ENCODE results near the gene ZDHHC5. TPM values are rescaled to one million over a fixed set of nuclear protein-coding genes. Genes with fewer than 3 reads are reported as not detected.

ZDHHC5 gene
- total RNA-seq, 1 experiment from 2014 or later, result 80.6 TPM

DNA sequence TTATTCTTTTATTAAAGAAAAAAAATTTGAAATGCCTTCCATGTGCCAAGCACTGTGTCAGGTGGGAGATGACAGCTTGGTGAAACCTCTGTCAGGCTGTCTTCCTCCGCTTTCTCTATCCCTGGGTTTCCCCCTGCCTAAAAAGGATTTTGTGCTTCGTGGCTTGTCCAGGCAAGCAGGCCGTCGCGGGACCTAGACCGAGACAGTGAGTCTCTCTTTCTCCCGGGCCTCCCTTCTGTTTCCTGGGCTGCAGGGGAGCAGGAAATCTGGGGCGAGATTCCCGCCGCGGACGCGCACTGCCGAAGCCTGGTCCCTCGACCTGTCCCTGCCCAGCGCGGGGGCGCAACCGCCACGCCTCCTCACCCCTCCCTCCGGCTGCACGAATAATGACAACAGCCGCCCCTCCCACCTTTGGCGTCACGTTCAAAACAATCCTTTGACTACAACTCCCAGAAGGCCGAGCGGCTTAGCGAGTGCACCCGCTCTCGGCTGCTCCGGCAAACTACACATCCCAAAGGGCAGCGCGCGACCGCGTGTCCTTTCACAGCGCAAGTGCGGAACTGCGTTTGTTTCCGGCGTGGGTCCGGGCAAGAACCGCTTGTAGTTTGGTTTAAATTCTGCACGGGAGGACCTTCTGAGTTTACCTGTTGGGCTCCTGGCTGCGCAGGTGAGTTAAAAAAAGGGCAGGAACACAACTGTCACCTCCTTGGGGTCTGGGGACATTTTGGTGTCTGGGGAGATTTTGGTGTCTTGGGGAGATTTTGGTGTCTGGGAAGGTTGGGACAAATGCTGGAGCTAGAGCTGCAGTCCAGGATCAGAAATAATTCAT is 10.5 kb upstream of the ZDHHC5 start, which contains the start of gene CLP1:
Gene CLP1, plus strand, starts transcription at position 569 of the 829 bp plus-strand sequence. CDS start 1,715 bp downstream, outside the sequence.
- POLR2A ChIA-PET, result no interaction called here

DNA sequence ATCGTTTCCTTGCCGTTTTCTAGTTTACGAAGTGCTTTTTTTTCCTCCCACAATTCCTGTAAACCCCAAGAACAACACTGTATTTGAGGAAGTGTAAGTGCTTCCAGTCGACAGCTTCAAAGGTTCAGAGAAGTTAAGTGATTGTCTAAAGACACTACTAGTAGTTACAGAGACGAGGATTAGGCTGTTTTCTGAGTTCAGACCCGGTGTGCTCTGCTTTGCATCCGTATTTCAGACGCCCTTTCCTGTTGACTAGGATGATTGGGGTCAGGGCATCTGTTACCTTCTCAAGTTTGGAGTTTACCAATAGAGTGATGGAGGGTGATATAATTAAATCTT is 9.9 kb upstream of the ZDHHC5 start:
- peak overlapping the region; percentile 77 to 83 for H3K4me3 ChIP-seq (ENCODE audit: low read depth in 2 of 2, low read length in 2 of 2)
- ChIA-PET CTCF (no interaction called here), POLR2A (no interaction called here)
- TF ChIP-seq POLR2AphosphoS5 (IDR thresholded peaks at IDR 0.05; ENCODE audit: low read depth, low read length) (no peak), SIN3A (IDR thresholded peaks at IDR 0.05; ENCODE audit: borderline replicate concordance, insufficient read depth, low read depth, low read length) (no peak), TCF7L2 (IDR thresholded peaks at IDR 0.05; ENCODE audit: low read depth, low read length) (no peak)
- TF ChIP-seq, protein P1, sequence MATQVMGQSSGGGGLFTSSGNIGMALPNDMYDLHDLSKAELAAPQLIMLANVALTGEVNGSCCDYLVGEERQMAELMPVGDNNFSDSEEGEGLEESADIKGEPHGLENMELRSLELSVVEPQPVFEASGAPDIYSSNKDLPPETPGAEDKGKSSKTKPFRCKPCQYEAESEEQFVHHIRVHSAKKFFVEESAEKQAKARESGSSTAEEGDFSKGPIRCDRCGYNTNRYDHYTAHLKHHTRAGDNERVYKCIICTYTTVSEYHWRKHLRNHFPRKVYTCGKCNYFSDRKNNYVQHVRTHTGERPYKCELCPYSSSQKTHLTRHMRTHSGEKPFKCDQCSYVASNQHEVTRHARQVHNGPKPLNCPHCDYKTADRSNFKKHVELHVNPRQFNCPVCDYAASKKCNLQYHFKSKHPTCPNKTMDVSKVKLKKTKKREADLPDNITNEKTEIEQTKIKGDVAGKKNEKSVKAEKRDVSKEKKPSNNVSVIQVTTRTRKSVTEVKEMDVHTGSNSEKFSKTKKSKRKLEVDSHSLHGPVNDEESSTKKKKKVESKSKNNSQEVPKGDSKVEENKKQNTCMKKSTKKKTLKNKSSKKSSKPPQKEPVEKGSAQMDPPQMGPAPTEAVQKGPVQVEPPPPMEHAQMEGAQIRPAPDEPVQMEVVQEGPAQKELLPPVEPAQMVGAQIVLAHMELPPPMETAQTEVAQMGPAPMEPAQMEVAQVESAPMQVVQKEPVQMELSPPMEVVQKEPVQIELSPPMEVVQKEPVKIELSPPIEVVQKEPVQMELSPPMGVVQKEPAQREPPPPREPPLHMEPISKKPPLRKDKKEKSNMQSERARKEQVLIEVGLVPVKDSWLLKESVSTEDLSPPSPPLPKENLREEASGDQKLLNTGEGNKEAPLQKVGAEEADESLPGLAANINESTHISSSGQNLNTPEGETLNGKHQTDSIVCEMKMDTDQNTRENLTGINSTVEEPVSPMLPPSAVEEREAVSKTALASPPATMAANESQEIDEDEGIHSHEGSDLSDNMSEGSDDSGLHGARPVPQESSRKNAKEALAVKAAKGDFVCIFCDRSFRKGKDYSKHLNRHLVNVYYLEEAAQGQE (IDR thresholded peaks at IDR 0.05; ENCODE audit: insufficient read depth in 1 of 2, low read depth in 2 of 2, low read length in 1 of 2), result no peak
- TF ChIP-seq, protein P2, sequence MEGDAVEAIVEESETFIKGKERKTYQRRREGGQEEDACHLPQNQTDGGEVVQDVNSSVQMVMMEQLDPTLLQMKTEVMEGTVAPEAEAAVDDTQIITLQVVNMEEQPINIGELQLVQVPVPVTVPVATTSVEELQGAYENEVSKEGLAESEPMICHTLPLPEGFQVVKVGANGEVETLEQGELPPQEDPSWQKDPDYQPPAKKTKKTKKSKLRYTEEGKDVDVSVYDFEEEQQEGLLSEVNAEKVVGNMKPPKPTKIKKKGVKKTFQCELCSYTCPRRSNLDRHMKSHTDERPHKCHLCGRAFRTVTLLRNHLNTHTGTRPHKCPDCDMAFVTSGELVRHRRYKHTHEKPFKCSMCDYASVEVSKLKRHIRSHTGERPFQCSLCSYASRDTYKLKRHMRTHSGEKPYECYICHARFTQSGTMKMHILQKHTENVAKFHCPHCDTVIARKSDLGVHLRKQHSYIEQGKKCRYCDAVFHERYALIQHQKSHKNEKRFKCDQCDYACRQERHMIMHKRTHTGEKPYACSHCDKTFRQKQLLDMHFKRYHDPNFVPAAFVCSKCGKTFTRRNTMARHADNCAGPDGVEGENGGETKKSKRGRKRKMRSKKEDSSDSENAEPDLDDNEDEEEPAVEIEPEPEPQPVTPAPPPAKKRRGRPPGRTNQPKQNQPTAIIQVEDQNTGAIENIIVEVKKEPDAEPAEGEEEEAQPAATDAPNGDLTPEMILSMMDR (IDR thresholded peaks at IDR 0.05), result no peak
- DNase-seq (ENCODE audit: low read depth, low spot score), result no peak
- no peak for ATAC-seq
- BruUV-seq (replicated peaks), result TSS peak; percentile 94
- peak overlapping the region; percentile 90 for H3K27ac ChIP-seq (ENCODE audit: low read length)
- in situ Hi-C loops (cut with HindIII; ENCODE audit: low pct_unique_long_range_greater_than_20kb, low sequenced_read_pairs) (no loop called here), intact Hi-C loops (cut with micrococcal nuclease; ENCODE audit: unreplicated experiment) (no loop called here)
- no peaks in the 10 kb centered on the region for H3K9me3 ChIP-seq (ENCODE audit: control insufficient read depth, insufficient read depth, low read depth, low read length)
- peaks cover 10% of the 10 kb centered on the region for H3K36me3 ChIP-seq (ENCODE audit: control insufficient read depth, insufficient read depth, low read length)
- peaks cover 9% of the 10 kb centered on the region for H3K4me1 ChIP-seq (ENCODE audit: control insufficient read depth, insufficient read depth, low read length)
- H3K27me3 ChIP-seq (ENCODE audit: control insufficient read depth, insufficient read depth, low read length), result no peaks in the 10 kb centered on the region

More for the DNA sequence above, 10.5 kb upstream of the ZDHHC5 start, which contains the start of gene CLP1:
- CTCF ChIA-PET, result interaction anchor here (1.6 kb wide), 1 partner anchor 13 kb away, joined by 3 read pairs; no protein-coding TSS in a partner anchor
- peaks cover 9% of the 10 kb centered on the region for H3K4me1 ChIP-seq (ENCODE audit: control insufficient read depth, insufficient read depth, low read length)
- no peaks in the 10 kb centered on the region for H3K27me3 ChIP-seq (ENCODE audit: control insufficient read depth, insufficient read depth, low read length)
- DNase-seq (ENCODE audit: low read depth, low spot score), result peak; percentile 92
- ATAC-seq, result peak; percentile 99
- no peaks in the 10 kb centered on the region for H3K9me3 ChIP-seq (ENCODE audit: control insufficient read depth, insufficient read depth, low read depth, low read length)
- H3K27ac ChIP-seq (ENCODE audit: low read length), result peak within 1 kb of the TSS; percentile 90
- intact Hi-C loops (cut with micrococcal nuclease; ENCODE audit: unreplicated experiment) (no loop called here), in situ Hi-C loops (cut with HindIII; ENCODE audit: low pct_unique_long_range_greater_than_20kb, low sequenced_read_pairs) (no loop called here)
- BruUV-seq (replicated peaks), result no TSS peak
- TF ChIP-seq POLR2AphosphoS5 (IDR thresholded peaks at IDR 0.05; ENCODE audit: low read depth, low read length) (peak; percentile 77), SIN3A (IDR thresholded peaks at IDR 0.05; ENCODE audit: borderline replicate concordance, insufficient read depth, low read depth, low read length) (0 out of 2 replicates have a peak, but pooled peaks have one; percentile 79)
- TF ChIP-seq, protein P2 (IDR thresholded peaks at IDR 0.05), result no peak
- peak within 1 kb of the TSS; percentile 77 to 83 for H3K4me3 ChIP-seq (ENCODE audit: low read depth in 2 of 2, low read length in 2 of 2)
- H3K36me3 ChIP-seq (ENCODE audit: control insufficient read depth, insufficient read depth, low read length), result peaks cover 10% of the 10 kb centered on the region
